Pancreas (tissue), 10 donors: ENCODE measurements around the gene ANKRD28. TPM values are rescaled to one million over a fixed set of nuclear protein-coding genes. Genes with fewer than 3 reads are reported as not detected.
A peak's percentile ranks its signal among the peaks of the same experiment; 100 is the strongest.

ENCODE experiments used
- ATAC-seq, 4 donors: fragments of 200-7000 bp; cut with Tn5 transposase; one replicate each; pipeline versions ENCODE4 v1.8.0 to v1.9.1; 2020; ENCODE audit warnings: mild to moderate bottlenecking in 4 of 4, moderate library complexity in 4 of 4
- DNase-seq, 6 donors: peaks; one replicate each; pipeline ENCODE4 v3.0.0-alpha.2; 2020
- FAIRE-seq: peaks from 2 replicates; lab custom pipeline; 2012; peaks lifted over from hg19 to GRCh38; lab: Jason Lieb, UNC
- H3K27ac ChIP-seq, 4 donors: fragments of 200-600 bp; sonication (generic); 1 replicate in 3 of 4; 2 replicates in 1 of 4; pipeline versions ENCODE4 v1.5.0 to v1.8.0; 2020
- H3K27me3 ChIP-seq, 4 donors: fragments of 200-600 bp; one replicate each; pipeline ENCODE4 v1.8.0; 2021
- H3K36me3 ChIP-seq, 3 donors: fragments of 200-600 bp; sonication (generic) in 1 of 3; one replicate each; pipeline versions ENCODE4 v1.5.0 to v1.8.0; 2020 to 2021
- H3K4me1 ChIP-seq, 3 donors: fragments of 200-600 bp; one replicate each; pipeline ENCODE4 v1.8.0; 2021
- H3K4me3 ChIP-seq, 4 donors: fragments of 200-600 bp; sonication (generic) in 2 of 4; one replicate each; pipeline versions ENCODE4 v1.5.0 to v1.8.0; 2020 to 2021
- H3K9me3 ChIP-seq, 4 donors: fragments of 200-600 bp; one replicate each; pipeline ENCODE4 v1.8.0; 2021
- CTCF ChIP-seq, 4 donors: fragments of 200-600 bp; sonication (generic) in 3 of 4; IDR thresholded peaks; one replicate each; pipeline versions ENCODE4 v1.5.0 to v1.8.0; 2021; ENCODE audit warnings: antibody characterized with exemption in 4 of 4
- WGBS, 2 donors: extraction: QIAGEN DNeasy Blood & Tissue Kit; methylation state at CpG; one replicate each; pipeline ENCODE4 v1.1.7; 2013; 5-methylcytosine and 5-hydroxymethylcytosine counted together
- intact Hi-C, 3 donors: fragments of 100-400 bp; cut with DNase I; formaldehyde crosslinking; loops; one replicate each; pipeline versions ENCODE4 v1.11.1 to v1.14.2; 2022
- polyA plus RNA-seq, 2 donors: library from polyadenylated mRNA; stranded (reverse); fragments of 200-250 nt; gene quantifications; one replicate each; pipeline ENCODE4 v1.2.3, GENCODE V29; 2013
- total RNA-seq, 6 donors: library from RNA; stranded (reverse); fragmentation: NEBNext Ultra II Directional in 4 of 6; extraction: Animal tissue kit (Norgen Biotek cat#: 25700) in 4 of 6; gene quantifications; one replicate each; pipeline versions ENCODE4 v1.2.1 to v1.2.4, GENCODE V29; 2021 to 2023
- donor health status: healthy with polysubstance abuse.
- donor health status: DM: no; HTN: no; CAD: no; lungs with moderate emphysema.
- donor health status: DM: no; HTN: no; CAD: no.
- donor health status: control.
- donor health status: control.
- donor health status: Bipolar disorder and iron deficiency.
- donor health status: DM: yes; HTN: yes; CAD: no.
- donor health status: DM: no; HTN: no; CAD: no.
- donor health status: DM: no; HTN: no; CAD: no.
- donor health status: DM: yes; HTN: yes; CAD: no.

ANKRD28 gene
- total and polyA plus RNA-seq, 8 donors, result 9.5 to 40.5 (median 29.6) TPM

DNA sequence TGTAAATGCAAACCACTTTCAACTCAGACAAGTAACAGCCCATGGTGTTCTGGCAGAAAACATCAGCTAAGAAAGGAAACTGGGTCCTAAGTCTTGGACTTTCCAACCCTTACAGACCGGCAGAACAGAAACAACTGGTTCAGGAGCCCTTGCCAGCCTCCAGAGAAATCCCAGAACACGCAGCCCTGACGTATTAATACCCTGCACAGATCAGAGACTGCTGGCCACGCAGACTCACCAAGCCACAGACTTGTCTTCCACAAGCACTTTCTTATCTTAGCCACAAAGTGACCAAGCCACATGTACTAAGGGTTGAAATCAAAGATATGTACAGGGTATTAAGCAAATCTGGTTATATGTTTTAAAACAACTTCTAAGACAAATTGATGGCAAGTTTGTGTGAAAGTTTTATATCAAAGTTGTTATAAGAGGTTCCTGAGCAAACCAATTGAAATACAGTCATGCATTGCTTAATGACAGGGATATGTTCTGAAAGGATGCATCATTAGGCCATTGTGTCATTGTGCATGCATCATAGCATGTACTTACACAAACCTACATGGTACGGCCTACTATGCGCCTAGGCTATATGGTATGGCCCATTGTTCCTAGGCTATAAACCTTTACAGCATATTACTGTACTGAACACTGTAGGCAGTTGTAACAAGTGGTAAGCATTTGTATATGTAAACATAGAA lies 159.4 kb downstream of the ANKRD28 start:
- no peaks in the 10 kb centered on the region for H3K27me3 ChIP-seq
- TF ChIP-seq CTCF (IDR thresholded peaks at IDR 0.05), result no peak
- H3K4me3 ChIP-seq, result no peak overlapping the region
- H3K27ac ChIP-seq, result no peak overlapping the region
- FAIRE-seq, result no peak
- ATAC-seq, result no peak
- intact Hi-C loops, result no loop called here
- no peaks in the 10 kb centered on the region for H3K36me3 ChIP-seq
- peaks cover 0 to 16% (median 11%) of the 10 kb centered on the region in 3 donors for H3K4me1 ChIP-seq
- no peaks in the 10 kb centered on the region for H3K9me3 ChIP-seq
- 80 to 91% methylated on average over 6 of the region's 6 CpGs for WGBS, 2 donors
- no peak for DNase-seq

- no peak for TF ChIP-seq CTCF (IDR thresholded peaks at IDR 0.05)
- no peaks in the 10 kb centered on the region for H3K36me3 ChIP-seq
- ATAC-seq, result no peak
- H3K9me3 ChIP-seq, result no peaks in the 10 kb centered on the region
- H3K27me3 ChIP-seq, result no peaks in the 10 kb centered on the region
- intact Hi-C loops, result no loop called here
- peaks cover 0 to 18% (median 11%) of the 10 kb centered on the region in 3 donors for H3K4me1 ChIP-seq
- H3K27ac ChIP-seq, result no peak overlapping the region
- no peak for FAIRE-seq
- H3K4me3 ChIP-seq, result no peak overlapping the region
- 74 to 83% methylated on average over 7 of the region's 7 CpGs for WGBS, 2 donors
- no peak for DNase-seq
Measured at GRCh38 chr3:15637131-15637951, 160.4 kb downstream of the ANKRD28 start.

DNA sequence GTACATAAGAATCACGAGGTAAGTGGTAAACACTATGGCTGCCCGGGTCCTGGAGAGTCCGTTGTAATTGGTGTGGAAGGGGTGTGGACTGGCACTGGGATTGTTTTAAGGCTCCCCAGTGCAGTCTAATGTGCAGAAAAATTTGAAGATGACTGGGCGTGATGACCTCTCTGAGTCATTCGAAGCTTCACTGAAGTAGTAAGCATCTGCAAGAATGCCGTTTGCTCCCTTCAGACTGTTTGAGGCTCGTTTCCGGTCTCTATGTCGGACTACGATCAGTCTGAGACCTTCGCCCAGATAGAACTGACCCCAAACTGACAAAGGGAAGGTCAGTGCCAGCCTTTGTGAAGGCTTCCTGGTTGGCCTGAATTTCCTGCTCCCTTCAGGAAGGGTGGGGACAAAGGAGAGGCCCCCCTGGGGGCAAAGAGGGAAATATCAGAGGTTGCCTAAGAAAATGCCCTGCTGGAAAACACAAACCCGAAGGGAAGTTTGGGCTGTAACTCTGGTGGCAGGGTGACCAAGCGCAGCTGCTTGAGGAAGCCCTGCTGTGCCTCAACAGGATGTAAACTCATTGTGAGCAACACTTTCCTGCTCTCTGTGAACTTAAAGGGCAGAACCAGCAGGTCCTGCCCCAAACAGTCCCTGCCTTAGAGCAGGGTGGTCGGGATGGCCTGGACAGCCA lies 161.6 kb downstream of the ANKRD28 start:
- H3K27ac ChIP-seq, result peak overlapping the region in 1 of 4 donors; percentile 39
- no peak overlapping the region for H3K4me3 ChIP-seq
- H3K36me3 ChIP-seq, result no peaks in the 10 kb centered on the region
- FAIRE-seq (no peak), DNase-seq (no peak), ATAC-seq (peak in 3 of 4 donors; percentile 15 to 48 (median 30))
- TF ChIP-seq CTCF (IDR thresholded peaks at IDR 0.05), result no peak
- H3K9me3 ChIP-seq, result no peaks in the 10 kb centered on the region
- H3K4me1 ChIP-seq, result peaks cover 0 to 18% (median 11%) of the 10 kb centered on the region in 3 donors
- intact Hi-C loops, result no loop called here
- H3K27me3 ChIP-seq, result no peaks in the 10 kb centered on the region
- 85 to 88% methylated on average over 14 of the region's 14 CpGs for WGBS, 2 donors

- Histone ChIP-seq H3K36me3 (no peaks in the 10 kb centered on the region), H3K9me3 (no peaks in the 10 kb centered on the region), H3K4me3 (no peak overlapping the region), H3K27ac (peak overlapping the region in 2 of 4 donors; percentile 6 to 9), H3K27me3 (no peaks in the 10 kb centered on the region), H3K4me1 (peaks cover 0 to 26% (median 17%) of the 10 kb centered on the region in 3 donors)
- no peak for TF ChIP-seq CTCF (IDR thresholded peaks at IDR 0.05)
- FAIRE-seq, result no peak
- intact Hi-C loops, result no loop called here
- peak in 3 of 4 donors; percentile 26 to 40 (median 30) for ATAC-seq
- 68 to 80% methylated on average over 13 of the region's 13 CpGs for WGBS, 2 donors
- DNase-seq, result no peak
Measured at GRCh38 chr3:15635121-15635661, 162.6 kb downstream of the ANKRD28 start.
